Activated naive CD4-positive, alpha-beta T cell treated with anti-CD3 and anti-CD28 coated beads, Interleukin-2, amount 10 ng/mL, durations not matched to agents 7 days and 5 days (primary cell): ENCODE measurements around the gene ZFYVE9.
"Not testable (repeated sequence)": the region's sequence is repeated elsewhere in the genome, so short reads cannot be mapped to it uniquely, and the experiment has no call there.

Source experiments
- CTCF ChIA-PET: fragments of 350-600 bp; sonication (Branson Sonifier 250); formaldehyde crosslinking; loops from one replicate; lab custom pipeline; 2021; ENCODE audit warnings: antibody characterized with exemption; lab: Charles Lee
- DNase-seq: peaks from one replicate; pipeline ENCODE4 v3.0.0-alpha.2; 2020
- H3K27ac Mint-ChIP-seq: one replicate; pipeline ENCODE4 v1.8.0; 2021; ENCODE audit warnings: mild to moderate bottlenecking, moderate library complexity, mixed read lengths
- H3K27me3 Mint-ChIP-seq: one replicate; pipeline ENCODE4 v1.8.0; 2021; ENCODE audit warnings: mild to moderate bottlenecking, mixed read lengths
- H3K36me3 Mint-ChIP-seq: one replicate; pipeline ENCODE4 v1.8.0; 2021; ENCODE audit warnings: mixed read lengths
- H3K4me1 Mint-ChIP-seq: one replicate; pipeline ENCODE4 v1.8.0; 2021; ENCODE audit warnings: mixed read lengths
- H3K4me3 Mint-ChIP-seq: one replicate; pipeline ENCODE4 v1.8.0; 2021; ENCODE audit warnings: mild to moderate bottlenecking, moderate library complexity, mixed read lengths
- H3K9me3 Mint-ChIP-seq: one replicate; pipeline ENCODE4 v1.8.0; 2021; ENCODE audit warnings: mixed read lengths

ZFYVE9 gene

DNA sequence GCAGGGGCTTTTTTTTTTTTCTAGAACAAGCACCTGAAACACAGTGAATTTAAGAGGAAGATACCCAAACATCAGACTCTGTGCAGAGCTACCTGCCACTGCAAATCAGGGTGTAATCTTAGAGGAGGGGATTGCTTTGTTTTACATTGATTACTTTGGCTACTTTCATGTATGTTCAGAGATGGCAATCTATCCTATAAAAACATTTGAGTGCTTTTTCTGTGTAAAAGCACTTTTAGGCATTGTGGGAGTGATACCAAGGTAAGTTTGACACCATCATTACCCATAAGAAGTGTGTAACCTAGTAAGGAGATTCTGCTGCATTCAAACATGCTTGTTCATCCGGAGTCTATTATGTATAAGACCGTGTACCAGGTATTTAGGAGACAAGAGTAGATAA is 50.1 kb downstream of the ZFYVE9 start:
- Mint-ChIP-seq H3K27me3 (no peaks in the 10 kb centered on the region), H3K27ac (no peak overlapping the region), H3K4me3 (no peak overlapping the region), H3K4me1 (no peaks in the 10 kb centered on the region), H3K36me3 (no peaks in the 10 kb centered on the region), H3K9me3 (no peaks in the 10 kb centered on the region)
- DNase-seq: no peak
- CTCF ChIA-PET: no interaction called here

DNA sequence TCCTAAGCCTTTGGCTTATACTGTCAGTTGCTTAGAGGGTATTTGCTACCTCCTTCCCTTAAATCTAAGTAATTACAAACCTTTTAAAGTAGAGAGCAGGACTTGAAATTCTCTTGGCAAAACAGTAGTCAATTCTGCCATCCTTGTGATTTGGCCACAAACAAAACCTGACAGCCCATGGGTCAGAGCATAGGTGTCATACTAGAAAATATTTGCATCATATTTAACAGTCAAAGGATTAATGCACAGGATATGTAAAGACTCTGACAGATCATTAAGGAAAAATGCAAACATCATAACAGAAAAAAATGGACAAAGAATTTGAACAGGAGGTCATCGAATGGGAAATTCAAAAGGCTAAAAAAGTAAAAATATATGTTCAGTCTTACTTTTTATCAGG is 50.5 kb downstream of the ZFYVE9 start:
- Mint-ChIP-seq H3K27me3 (no peaks in the 10 kb centered on the region), H3K27ac (no peak overlapping the region), H3K4me1 (no peaks in the 10 kb centered on the region), H3K36me3 (no peaks in the 10 kb centered on the region), H3K9me3 (no peaks in the 10 kb centered on the region), H3K4me3 (no peak overlapping the region)
- CTCF ChIA-PET: no interaction called here
- DNase-seq: no peak

DNA sequence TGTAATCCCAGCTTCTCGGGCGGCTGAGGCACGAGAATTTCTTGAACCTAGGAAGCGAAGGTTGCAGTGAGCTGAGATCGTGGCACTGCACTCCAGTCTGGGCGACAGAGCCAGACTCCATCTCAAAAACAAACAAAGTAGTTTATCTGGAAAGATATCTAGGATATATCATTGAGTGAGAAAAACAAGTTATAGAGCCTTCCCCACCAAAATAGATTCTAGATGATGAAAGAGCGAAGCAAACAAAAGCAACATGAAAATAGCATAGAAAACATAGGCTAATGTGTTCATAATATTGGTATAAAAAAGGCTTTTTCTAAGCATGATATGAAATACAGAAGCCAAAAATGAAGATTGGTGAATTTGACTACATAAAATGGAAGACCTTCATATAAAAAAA is 52.1 kb downstream of the ZFYVE9 start:
- no peaks in the 10 kb centered on the region for H3K27me3 Mint-ChIP-seq
- CTCF ChIA-PET: no interaction called here
- H3K4me1 Mint-ChIP-seq: no peaks in the 10 kb centered on the region

DNA sequence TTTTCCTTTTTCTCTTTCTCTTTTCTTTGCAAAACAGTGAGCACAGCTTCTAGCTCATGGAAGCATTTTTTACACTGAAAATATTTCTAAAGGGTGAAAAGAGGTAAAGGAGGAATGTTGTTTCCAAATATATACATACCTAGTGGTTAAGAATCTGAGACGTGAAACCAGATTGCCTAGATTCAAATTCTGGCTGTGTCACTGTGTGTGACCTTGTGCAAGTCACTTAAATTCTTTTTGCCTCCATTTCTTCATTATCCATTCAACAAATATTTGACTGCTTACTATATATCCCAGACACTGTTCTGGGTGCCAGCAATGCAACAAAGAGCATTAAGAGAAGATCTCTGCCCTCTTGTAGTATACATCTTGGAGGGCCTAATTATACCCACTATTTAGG is 53.3 kb downstream of the ZFYVE9 start:
- no peak for DNase-seq
- Mint-ChIP-seq H3K4me3 (no peak overlapping the region), H3K27me3 (no peaks in the 10 kb centered on the region), H3K36me3 (no peaks in the 10 kb centered on the region), H3K27ac (no peak overlapping the region), H3K4me1 (no peaks in the 10 kb centered on the region), H3K9me3 (no peaks in the 10 kb centered on the region)
- CTCF ChIA-PET: no interaction called here

More for the DNA sequence above, 52.1 kb downstream of the ZFYVE9 start:
- no peaks in the 10 kb centered on the region for H3K36me3 Mint-ChIP-seq
- DNase-seq: no peak
- no peak overlapping the region for H3K27ac Mint-ChIP-seq
- H3K9me3 Mint-ChIP-seq: no peaks in the 10 kb centered on the region
- no peak overlapping the region for H3K4me3 Mint-ChIP-seq

DNA sequence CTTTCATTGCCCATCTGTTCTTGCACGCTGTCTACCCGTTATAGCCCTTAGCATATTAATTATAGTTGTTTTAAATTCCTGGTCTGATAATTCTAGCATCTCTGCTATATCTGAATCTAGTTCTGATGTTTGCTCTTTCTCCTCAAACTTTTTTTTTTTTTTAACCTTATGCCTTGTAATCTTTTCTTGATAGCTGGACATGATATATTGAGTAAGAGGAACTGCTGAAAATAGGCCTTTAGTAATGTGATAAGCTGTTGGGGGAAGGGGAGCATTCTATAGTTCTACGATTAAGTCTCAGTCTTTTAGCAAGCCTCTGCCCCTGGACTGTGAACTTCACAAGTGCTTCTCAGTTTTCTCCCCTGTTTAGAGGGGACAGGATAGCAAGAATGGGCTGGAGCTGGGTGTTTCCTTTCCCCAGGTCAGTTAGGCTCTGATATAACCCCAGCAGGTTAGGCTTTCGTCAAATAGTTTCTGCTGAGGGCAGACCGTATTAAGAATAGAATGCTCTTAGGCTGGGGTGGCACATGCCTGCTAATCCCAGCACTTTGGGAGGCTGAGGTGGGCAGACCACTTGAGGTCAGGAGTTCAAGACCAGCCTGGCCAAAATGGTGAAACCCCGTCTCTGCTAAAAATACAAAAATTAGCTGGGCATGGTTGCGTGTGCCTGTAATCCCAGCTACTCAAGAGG is 62.2 kb downstream of the ZFYVE9 start:
- Mint-ChIP-seq H3K4me3 (no peak overlapping the region), H3K4me1 (no peaks in the 10 kb centered on the region), H3K27me3 (no peaks in the 10 kb centered on the region), H3K27ac (no peak overlapping the region), H3K9me3 (peaks cover 4% of the 10 kb centered on the region), H3K36me3 (no peaks in the 10 kb centered on the region)
- no peak for DNase-seq
- CTCF ChIA-PET: no interaction called here

DNA sequence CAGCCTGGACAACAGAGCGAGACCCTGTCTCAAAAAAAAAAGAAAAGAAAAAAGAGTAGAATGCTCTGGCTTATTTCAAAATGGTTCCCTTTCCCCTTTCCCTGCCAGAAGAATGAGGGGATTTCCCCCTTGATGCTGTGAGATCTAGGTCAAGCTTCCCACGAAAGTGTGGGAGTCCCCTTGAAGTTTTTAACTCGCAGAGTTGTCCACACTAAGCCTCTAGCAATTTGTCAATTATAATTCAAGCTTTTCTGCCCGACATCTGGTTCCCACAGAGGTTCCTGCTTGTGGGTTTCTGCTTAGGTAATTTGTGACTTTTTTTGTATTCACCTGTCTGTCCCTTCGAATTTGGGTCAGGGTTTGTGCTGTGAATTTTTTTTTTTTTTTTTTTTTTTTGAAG is 62.8 kb downstream of the ZFYVE9 start:
- H3K27ac Mint-ChIP-seq: no peak overlapping the region
- no peak for DNase-seq

DNA sequence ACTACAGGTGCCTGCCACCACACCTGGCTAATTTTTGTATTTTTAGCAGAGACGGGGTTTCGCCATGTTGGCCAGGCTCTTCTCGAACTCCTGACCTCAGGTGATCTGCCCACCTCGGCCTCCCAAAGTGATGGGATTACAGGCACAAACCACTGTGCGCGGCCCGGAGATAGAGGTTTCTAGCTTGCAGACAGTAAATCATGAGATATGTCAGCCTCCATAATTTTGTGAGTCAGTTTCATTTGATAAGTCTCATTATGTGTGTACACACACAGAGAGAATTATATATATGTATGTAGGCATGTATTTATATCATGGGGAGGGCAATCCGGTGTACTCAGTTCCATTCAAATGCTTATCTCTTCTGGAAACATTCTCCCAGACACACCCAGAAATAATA is 64.8 kb downstream of the ZFYVE9 start:
- H3K4me1 Mint-ChIP-seq, CTCF ChIA-PET, DNase-seq, H3K4me3 Mint-ChIP-seq, H3K27me3 Mint-ChIP-seq, H3K27ac Mint-ChIP-seq, H3K9me3 Mint-ChIP-seq, H3K36me3 Mint-ChIP-seq: not testable (repeated sequence)

More for the DNA sequence above, 62.8 kb downstream of the ZFYVE9 start:
- peaks cover 4% of the 10 kb centered on the region for H3K9me3 Mint-ChIP-seq
- no peaks in the 10 kb centered on the region for H3K27me3 Mint-ChIP-seq
- H3K4me1 Mint-ChIP-seq: no peaks in the 10 kb centered on the region
- CTCF ChIA-PET: no interaction called here
- H3K36me3 Mint-ChIP-seq: no peaks in the 10 kb centered on the region
- H3K4me3 Mint-ChIP-seq: no peak overlapping the region

DNA sequence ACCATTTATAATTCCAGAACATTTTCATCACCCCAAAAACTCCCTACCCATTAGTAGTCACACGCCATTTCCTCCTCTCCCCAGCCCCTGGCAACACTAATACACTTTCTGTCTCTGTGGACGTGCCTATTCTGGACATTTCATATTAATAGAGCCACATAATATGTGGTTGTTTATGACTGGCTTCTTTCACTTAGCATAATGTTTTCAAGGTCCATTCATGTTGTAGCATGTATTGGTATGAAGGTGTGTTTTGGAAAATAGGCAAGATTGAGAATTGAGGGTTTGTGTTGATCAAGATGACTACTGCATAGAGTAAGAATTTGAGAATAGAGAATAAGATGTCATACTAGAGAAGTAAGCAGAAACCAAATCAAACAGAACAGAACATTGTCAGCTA is 67.5 kb downstream of the ZFYVE9 start:
- Mint-ChIP-seq H3K27me3 (no peaks in the 10 kb centered on the region), H3K4me3 (no peak overlapping the region), H3K4me1 (no peaks in the 10 kb centered on the region), H3K36me3 (no peaks in the 10 kb centered on the region), H3K9me3 (no peaks in the 10 kb centered on the region), H3K27ac (no peak overlapping the region)
- DNase-seq: no peak
- CTCF ChIA-PET: no interaction called here

DNA sequence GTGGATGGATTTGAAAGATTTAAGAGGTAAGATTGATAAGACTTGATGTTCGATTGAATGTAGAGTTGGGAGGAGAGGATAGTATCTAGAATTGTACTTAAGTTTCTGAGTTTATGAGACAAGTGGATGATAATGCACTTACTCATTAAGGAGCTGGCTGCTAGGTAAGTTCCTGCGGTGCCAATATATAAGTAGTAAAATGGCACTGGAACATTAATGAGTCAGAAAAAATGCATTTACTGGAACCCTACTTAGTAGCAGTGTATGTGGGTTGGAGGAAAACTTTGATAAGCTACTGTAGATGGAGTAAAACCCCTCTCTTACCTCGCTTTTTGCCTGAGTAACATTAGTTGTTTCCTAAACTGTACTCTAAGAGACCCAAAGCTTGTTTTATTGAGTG is 68.2 kb downstream of the ZFYVE9 start:
- H3K36me3 Mint-ChIP-seq: no peaks in the 10 kb centered on the region
- no peak overlapping the region for H3K4me3 Mint-ChIP-seq
- CTCF ChIA-PET: no interaction called here
- H3K27me3 Mint-ChIP-seq: no peaks in the 10 kb centered on the region
- no peak for DNase-seq
- H3K9me3 Mint-ChIP-seq: no peaks in the 10 kb centered on the region
- no peaks in the 10 kb centered on the region for H3K4me1 Mint-ChIP-seq
- no peak overlapping the region for H3K27ac Mint-ChIP-seq

DNA sequence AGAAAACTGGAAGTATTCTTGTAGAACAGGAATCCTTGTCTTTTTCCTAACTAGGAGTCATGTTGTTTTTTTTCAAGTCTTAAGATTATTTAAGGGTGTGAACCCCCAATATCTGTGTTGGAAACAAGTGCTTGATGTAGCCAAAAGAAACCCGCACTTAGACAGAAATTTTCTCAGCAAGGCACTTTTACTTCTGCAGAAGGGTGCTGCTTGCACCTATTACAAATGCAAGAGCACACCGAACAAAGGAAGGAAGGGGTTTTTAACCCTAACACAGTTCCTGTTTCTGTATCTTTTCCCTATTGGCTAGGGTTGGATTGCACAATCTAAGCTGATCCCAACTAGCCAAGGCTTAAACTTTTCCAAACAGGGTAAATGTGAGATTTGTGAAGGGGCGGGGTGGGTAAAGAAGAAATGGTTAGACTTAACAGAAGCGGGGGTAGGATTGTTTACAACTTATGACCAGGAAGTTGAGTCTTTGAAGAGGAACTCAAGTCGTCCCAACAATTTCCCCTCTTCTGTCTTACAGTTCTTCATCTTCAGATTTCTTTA is 75.1 kb downstream of the ZFYVE9 start:
- Mint-ChIP-seq H3K4me1 (no peaks in the 10 kb centered on the region), H3K27ac (no peak overlapping the region), H3K9me3 (peaks cover 31% of the 10 kb centered on the region), H3K36me3 (peaks cover 4% of the 10 kb centered on the region), H3K4me3 (no peak overlapping the region), H3K27me3 (no peaks in the 10 kb centered on the region)
- CTCF ChIA-PET: no interaction called here
- no peak for DNase-seq

DNA sequence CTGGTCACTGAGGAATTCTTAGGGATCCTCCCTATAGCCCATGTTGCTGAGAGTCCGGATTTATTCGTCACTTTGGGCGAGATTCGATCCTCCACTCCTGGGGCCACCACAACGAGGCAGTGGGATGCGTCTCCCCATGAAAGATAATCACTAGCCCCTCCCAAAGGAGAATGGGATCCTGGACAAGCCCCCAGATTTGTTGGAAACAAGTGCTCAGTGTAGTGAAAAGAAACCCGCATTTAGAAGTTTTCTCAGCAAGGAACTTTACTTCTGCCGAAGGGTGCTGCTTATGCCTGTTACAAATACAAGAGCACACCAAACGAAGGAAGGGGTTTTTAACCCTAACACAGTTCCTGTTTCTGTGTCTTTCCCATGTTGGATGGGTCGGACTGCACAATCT is 83.3 kb downstream of the ZFYVE9 start:
- CTCF ChIA-PET: no interaction called here
- no peaks in the 10 kb centered on the region for H3K4me1 Mint-ChIP-seq
- H3K4me3 Mint-ChIP-seq: no peak overlapping the region
- peaks cover 14% of the 10 kb centered on the region for H3K9me3 Mint-ChIP-seq
- H3K36me3 Mint-ChIP-seq: no peaks in the 10 kb centered on the region
- no peak for DNase-seq
- H3K27me3 Mint-ChIP-seq: no peaks in the 10 kb centered on the region
- no peak overlapping the region for H3K27ac Mint-ChIP-seq

DNA sequence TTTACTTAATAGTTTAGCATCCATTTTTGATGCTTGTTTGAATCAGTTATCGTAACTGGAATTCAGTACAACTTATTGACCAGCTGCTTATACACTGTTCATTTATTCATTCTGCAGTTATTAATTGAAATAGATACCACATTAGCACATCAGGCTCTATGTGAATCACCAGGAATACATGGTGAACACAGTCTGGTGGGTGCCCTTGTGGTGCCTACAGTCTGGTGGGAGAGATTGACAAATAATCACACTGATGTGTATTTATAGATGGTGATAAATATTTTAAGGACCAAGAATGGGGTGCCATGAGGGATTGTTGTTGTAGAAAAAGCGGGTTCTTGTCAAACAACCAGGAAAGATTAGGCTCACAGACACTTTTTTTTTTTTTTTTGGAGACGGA is 87.6 kb downstream of the ZFYVE9 start:
- Mint-ChIP-seq H3K4me3 (no peak overlapping the region), H3K36me3 (no peaks in the 10 kb centered on the region), H3K9me3 (peaks cover 14% of the 10 kb centered on the region), H3K27me3 (no peaks in the 10 kb centered on the region), H3K27ac (no peak overlapping the region), H3K4me1 (no peaks in the 10 kb centered on the region)
- DNase-seq: no peak
- CTCF ChIA-PET: no interaction called here

DNA sequence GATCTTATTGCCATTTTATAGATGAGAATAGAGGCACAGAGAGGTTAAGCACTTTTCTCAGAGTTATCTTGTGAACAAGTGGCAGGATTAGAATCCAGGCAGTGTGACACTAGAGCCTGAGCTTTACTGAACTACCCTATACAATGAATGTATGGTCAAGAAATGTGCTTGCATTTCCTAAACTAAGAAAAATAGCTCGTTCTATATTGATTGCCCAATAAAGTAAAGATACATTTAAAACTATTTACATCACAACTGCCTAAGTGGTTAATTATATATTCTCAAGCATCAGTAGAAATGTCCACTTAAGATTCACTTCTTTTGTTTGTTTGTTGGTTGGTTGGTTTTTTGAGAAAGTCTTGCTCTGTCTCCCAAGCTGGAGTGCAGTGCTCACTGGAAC is 91.6 kb downstream of the ZFYVE9 start:
- no peak for DNase-seq
- Mint-ChIP-seq H3K4me3 (no peak overlapping the region), H3K27ac (no peak overlapping the region), H3K27me3 (no peaks in the 10 kb centered on the region), H3K9me3 (no peaks in the 10 kb centered on the region), H3K36me3 (no peaks in the 10 kb centered on the region), H3K4me1 (no peaks in the 10 kb centered on the region)
- CTCF ChIA-PET: no interaction called here

DNA sequence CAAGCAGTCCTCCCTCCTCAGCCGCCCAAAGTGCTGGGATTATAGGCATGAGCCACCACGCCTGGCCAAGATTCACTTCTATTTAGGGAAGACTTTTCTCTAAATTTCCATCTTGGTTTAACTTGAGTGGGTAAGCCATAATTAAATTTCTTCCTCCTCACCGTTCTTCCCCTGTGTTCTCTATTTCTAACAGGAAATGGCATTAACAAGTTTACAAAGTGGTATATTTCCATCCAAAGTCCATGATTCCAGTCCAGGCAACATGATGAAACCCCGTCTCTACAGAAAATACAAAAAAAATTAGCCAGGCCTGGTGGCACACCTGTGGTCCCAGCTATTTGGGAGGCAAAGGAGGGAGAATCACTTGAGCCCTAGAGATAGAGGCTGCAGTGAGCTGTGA is 92.1 kb downstream of the ZFYVE9 start:
- no peaks in the 10 kb centered on the region for H3K9me3 Mint-ChIP-seq
- H3K27ac Mint-ChIP-seq: no peak overlapping the region
- H3K27me3 Mint-ChIP-seq: no peaks in the 10 kb centered on the region
- DNase-seq: no peak
- H3K4me1 Mint-ChIP-seq: no peaks in the 10 kb centered on the region
- H3K4me3 Mint-ChIP-seq: no peak overlapping the region
- CTCF ChIA-PET: no interaction called here
- H3K36me3 Mint-ChIP-seq: no peaks in the 10 kb centered on the region

DNA sequence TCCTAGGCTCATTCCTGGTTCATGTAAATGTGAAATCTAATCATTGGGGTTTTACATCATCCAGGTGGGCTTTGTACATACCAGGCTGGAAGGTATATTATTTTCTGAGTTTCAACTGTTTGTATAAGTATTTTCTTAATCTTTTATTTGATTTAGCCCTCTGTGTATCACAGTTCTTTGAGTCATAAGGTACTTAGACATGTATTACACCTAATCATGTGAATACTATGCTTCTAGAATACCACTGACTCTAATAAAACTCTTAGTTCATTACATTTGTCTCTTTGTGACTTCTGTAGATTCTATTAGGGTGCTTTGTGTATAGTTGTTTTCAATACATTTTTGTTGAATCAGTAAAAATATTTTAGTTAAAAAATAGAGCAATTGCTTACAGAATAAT is 92.8 kb downstream of the ZFYVE9 start:
- Mint-ChIP-seq H3K27ac (no peak overlapping the region), H3K9me3 (no peaks in the 10 kb centered on the region), H3K36me3 (no peaks in the 10 kb centered on the region), H3K4me1 (no peaks in the 10 kb centered on the region), H3K27me3 (no peaks in the 10 kb centered on the region), H3K4me3 (no peak overlapping the region)
- CTCF ChIA-PET: no interaction called here
- DNase-seq: no peak
